ENCODE measurements around the gene TRAF3IP1.

DNA sequence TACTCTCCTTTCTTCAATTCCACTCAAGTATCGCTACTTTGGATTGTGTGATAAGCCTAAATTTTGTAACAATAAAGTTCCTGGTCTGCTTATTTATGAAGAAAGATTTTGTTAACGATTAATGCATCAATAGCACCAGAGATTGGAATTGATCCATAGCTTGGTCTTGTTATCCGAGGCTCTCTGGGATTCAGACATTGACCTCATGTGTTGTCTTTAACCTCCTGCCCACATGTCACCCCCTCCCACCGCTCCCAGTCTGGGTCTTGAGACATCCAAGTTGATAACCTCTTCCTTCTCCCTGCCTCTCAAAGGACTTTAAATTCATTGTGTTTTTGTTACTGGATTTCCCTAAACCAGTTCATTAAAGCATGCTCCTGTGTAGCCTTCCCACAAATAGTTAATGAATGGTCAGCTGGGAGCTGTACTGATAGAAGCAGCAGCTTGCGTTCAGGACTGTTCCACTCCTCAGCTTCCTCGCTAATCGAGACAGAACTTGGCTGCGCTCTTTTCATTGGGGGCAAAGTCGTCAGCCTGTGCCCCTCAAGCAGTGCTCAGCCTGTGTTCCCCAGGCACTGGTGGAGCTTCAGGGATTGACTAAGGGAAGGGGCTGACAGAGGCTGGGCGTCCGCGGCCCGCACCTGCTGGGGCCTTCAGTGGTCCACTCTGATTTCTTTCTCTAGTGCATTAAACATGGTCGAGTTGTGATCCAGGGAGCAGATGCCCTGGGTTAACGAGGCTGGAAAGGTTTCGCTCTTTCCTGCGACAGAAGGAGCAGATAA lies 125.3 kb downstream of the TRAF3IP1 start:
- TF ChIP-seq, protein P1, sequence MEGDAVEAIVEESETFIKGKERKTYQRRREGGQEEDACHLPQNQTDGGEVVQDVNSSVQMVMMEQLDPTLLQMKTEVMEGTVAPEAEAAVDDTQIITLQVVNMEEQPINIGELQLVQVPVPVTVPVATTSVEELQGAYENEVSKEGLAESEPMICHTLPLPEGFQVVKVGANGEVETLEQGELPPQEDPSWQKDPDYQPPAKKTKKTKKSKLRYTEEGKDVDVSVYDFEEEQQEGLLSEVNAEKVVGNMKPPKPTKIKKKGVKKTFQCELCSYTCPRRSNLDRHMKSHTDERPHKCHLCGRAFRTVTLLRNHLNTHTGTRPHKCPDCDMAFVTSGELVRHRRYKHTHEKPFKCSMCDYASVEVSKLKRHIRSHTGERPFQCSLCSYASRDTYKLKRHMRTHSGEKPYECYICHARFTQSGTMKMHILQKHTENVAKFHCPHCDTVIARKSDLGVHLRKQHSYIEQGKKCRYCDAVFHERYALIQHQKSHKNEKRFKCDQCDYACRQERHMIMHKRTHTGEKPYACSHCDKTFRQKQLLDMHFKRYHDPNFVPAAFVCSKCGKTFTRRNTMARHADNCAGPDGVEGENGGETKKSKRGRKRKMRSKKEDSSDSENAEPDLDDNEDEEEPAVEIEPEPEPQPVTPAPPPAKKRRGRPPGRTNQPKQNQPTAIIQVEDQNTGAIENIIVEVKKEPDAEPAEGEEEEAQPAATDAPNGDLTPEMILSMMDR (IDR thresholded peaks at IDR 0.05) = no peak
- TF ChIP-seq POLR2A (IDR thresholded peaks at IDR 0.05) = no peak
